Eye (tissue), 1 donor: ENCODE measurements around the gene VCAM1.

Source experiments
- DNase-seq: peaks from one replicate; pipeline ENCODE4 v3.0.0-alpha.2; 2015

Gene VCAM1

GRCh38 chr1:100722221-100722620, 2.7 kb downstream of the VCAM1 start:
- no peak for DNase-seq

GRCh38 chr1:100724281-100724680, 4.7 kb downstream of the VCAM1 start:
- DNase-seq: no peak

- DNase-seq: no peak
Measured at GRCh38 chr1:100730130-100730529, 10.6 kb downstream of the VCAM1 start.

- DNase-seq: no peak
Measured at GRCh38 chr1:100731309-100731708, 11.8 kb downstream of the VCAM1 start.

- no peak for DNase-seq
Measured at GRCh38 chr1:100731758-100732157, 12.2 kb downstream of the VCAM1 start.

GRCh38 chr1:100734676-100735075, 15.1 kb downstream of the VCAM1 start:
- DNase-seq: peak; percentile 27

- no peak for DNase-seq
Measured at GRCh38 chr1:100735244-100735643, 15.7 kb downstream of the VCAM1 start.

GRCh38 chr1:100736324-100736723, 16.8 kb downstream of the VCAM1 start:
- peak; percentile 39 for DNase-seq

GRCh38 chr1:100736746-100737145, 17.2 kb downstream of the VCAM1 start:
- DNase-seq: peak; percentile 8

- DNase-seq: no peak
Measured at GRCh38 chr1:100746542-100746932, 27.0 kb downstream of the VCAM1 start.

- no peak for DNase-seq
Measured at GRCh38 chr1:100747771-100748170, 28.2 kb downstream of the VCAM1 start.

GRCh38 chr1:100750005-100750885, 30.7 kb downstream of the VCAM1 start:
- DNase-seq: no peak

- DNase-seq: no peak
Measured at GRCh38 chr1:100752791-100753190, 33.2 kb downstream of the VCAM1 start.

- DNase-seq: no peak
Measured at GRCh38 chr1:100757946-100758345, 38.4 kb downstream of the VCAM1 start.

GRCh38 chr1:100759188-100759587, 39.6 kb downstream of the VCAM1 start:
- no peak for DNase-seq

- DNase-seq: no peak
Measured at GRCh38 chr1:100760511-100760910, 41.0 kb downstream of the VCAM1 start.

GRCh38 chr1:100762461-100762860, 42.9 kb downstream of the VCAM1 start:
- DNase-seq: no peak

- DNase-seq: no peak
Measured at GRCh38 chr1:100767176-100767890, 47.8 kb downstream of the VCAM1 start.

- DNase-seq: no peak
Measured at GRCh38 chr1:100769323-100769722, 49.8 kb downstream of the VCAM1 start.

GRCh38 chr1:100769906-100770646, 50.5 kb downstream of the VCAM1 start:
- DNase-seq: no peak

GRCh38 chr1:100773444-100773843, 53.9 kb downstream of the VCAM1 start:
- DNase-seq: no peak

GRCh38 chr1:100774370-100774769, 54.8 kb downstream of the VCAM1 start:
- no peak for DNase-seq

GRCh38 chr1:100775483-100775882, 55.9 kb downstream of the VCAM1 start:
- no peak for DNase-seq
